GM21447 (cell line): ENCODE measurements around the gene HMGB1.
"Not testable (repeated sequence)": the region's sequence is repeated elsewhere in the genome, so short reads cannot be mapped to it uniquely, and the experiment has no call there.

ENCODE experiments used
- ATAC-seq: cut with Tn5 transposase; IDR thresholded peaks from one replicate; pipeline ENCODE4 v1.9.1; 2021; ENCODE audit not compliant: unreplicated experiment

The HMGB1 gene

DNA sequence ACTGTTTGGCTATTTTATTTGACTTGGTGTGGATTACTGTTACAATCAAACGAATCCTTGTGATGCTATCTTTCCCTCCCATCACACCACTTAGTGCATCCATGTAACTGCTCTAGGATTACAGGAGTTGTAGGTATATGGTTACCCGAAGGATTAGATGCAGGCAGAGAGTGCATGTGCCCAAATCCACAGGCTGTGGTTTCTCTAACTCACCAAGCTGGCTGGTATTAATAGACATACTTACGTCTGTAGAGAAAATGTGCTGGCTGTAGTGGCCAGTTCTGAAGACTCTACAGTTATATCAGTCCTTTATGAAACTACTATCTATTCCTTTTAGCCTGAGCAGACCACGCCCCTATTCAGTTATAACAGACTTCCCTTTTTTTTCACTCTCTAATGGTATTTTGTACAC lies 1.1 kb upstream of the HMGB1 start:
- no peak for ATAC-seq

DNA sequence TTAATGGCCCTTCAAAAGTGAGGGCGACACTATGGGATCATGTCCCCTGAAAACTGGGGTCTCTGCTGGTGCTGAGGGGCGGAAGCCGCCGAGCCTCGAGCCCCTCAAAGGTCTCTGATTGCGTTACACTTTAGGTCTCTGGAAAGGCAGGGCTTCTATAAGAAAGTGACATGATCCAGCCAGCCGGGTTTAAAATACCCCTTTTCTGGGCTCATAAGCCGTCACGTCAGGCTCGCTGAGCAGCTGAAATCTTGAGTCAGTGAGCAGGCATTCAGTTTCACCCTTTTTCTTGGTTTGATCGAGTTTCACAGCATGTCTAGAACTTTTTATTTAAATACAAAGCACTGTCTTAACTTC lies 600 bp upstream of the HMGB1 start:
- ATAC-seq = no peak

DNA sequence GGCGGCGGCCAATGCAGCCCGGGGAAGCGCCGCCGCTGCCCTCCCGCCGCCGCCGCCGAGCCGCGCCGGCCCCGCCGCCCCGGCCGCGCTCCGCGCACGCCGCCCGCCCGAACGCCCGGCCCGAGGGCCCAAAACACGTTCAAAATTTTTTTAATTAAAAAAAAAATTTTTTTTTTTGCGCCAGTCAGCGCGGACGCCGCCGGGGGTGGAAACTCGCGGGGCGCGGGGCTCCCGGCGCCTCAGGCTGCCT lies 468 bp downstream of the HMGB1 start:
- ATAC-seq = no peak

DNA sequence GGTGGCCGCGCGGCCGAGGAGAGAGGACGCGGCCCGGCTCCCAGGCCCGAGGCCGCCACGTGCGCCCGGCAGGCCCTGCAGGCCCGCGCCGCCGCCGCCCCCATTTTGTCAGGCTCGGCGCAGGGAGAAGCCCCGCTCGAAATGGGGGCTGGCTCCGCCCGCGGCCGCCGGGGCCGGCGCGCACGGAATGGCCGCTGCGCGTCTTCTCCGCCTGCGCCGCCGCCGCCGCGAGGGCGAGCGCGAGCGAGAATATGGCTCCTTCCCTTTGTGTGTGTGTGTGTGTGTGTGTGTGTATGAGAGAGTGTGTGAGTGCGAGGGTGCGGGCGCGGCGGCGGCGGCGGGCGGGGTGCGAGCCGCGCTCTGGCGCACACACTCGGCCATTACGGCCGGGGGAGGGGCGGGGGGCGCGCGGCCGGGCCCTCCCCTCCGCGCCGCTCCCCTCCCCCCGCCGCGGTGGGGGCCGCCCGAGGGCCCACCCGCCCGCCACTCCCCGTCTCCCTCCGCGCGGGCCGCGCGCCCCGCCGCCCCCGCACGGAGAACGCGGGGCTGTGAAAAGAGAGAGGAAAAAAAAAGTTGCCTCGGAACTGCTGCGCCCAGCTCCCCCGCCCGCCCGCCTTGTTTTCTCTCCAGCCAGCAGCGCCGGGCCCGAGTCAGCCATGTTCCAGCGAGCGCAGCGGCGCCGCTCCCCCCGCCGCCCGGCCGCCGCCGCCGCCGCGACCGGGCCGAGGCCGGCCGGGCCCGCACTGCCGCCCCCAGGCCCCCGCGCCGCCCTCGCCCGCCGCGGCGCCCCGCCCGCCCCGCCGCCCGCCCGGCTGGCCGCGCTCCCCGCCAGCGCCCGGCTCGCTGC lies 1.0 kb downstream of the HMGB1 start:
- peak; percentile 17 for ATAC-seq

DNA sequence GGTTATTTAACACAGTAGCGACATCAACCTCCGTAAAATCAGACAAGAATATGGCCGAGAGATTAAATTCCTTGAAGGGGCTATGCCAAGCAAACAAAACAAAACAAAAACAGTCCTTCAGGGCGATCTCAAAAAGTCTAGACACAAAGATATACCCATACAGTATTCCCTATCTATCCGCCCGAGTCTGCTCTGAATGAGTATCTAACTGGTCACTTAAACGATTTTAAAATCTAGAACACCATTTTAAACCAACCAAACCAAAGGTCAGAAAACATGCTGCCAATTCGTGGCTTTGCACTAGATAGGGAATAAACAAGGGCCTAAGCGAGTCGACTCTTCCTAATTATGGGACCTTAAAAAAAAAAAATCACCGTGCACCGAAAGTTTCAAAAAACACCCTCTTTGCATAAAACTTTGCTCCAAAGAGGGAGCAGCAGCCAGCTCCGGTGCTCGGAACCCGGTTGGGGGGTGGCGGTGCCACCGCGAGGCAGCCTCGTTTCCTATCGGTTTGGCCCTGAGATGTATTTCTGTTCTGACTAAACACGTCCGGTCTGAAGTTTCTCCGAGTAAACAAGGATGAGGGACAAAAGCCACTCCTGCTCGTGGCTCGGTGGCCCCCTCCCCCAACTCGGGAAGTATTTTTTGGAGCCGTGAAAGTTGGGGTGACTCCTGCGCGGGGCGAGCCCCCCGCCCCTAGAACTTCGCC lies 1.8 kb downstream of the HMGB1 start:
- peak; percentile 35 for ATAC-seq

DNA sequence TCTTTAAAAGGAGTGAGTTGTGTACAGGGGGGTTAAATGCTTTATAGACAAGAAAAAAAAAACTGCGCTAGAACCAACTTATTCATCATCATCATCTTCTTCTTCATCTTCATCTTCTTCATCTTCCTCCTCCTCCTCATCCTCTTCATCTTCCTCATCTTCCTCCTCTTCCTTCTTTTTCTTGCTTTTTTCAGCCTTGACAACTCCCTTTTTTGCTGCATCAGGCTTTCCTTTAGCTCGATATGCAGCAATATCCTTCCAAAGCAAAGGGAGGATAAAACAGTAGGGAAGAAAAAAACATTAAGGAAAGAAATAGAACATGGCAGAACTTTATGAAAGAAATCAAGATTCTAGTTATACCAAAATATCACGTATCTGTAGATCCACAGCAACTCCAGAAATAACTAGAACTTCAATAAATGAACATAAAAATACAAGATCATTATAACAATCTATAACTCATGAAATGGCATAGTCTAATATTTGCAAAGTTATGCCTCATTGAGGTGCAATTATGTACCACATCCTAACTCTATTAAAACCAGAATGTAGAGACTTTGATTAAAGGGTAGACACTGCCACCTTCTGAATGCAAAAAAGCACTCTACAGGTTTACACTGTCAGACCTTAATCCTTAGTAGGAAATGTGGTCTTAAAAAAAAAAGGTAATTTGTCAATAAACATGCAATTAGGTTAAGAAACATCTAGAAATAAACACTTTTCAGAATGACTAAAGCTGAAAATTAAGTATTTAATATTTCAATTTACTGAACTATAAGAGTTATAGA lies 4.3 kb downstream of the HMGB1 start:
- ATAC-seq = not testable (repeated sequence)

DNA sequence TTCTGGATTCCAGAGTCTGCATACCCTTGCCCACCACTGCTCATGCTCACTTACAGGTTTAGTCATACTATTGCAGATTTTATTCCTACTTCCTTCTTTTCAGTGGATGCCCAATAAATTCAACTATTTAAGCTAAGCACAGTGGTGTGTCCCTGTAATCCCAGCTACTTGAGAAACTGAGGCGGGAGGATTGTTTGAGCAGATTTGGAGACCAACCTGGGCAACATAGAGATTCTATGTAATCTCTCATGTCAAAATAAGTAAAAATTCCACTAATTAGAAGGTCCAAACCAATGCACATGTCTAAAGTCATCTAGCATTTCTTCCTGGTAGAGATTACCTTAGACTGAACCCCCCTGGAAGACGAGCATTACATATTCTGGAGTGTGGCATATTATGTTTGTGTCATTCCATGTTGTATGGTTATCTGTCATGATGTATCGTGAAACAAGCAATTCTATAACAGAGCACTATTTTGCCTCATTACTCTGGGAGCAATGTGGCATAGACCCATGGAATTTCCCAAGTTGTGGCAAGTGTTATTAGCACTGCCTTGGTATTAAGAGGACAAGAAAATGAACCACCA lies 8.3 kb downstream of the HMGB1 start:
- ATAC-seq = no peak

DNA sequence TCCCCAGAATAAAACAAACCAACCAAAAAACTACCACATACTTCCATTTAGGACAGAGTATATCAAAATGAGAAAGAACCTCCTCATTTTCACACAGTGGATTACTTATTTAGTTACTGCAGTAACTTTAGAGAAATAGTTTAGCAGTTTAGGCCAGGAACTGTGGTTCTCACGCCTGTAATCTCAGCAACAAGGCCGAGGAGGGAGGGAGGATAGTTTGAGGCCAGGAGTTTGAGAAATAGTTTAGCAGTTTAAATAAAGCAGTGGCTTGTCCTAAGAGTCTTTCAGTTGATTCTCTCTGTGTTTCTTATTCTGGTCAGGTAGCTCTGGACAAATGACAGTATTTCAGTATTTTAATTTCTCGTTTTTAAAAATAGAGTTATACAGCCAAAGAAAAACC lies 9.4 kb downstream of the HMGB1 start:
- no peak for ATAC-seq

DNA sequence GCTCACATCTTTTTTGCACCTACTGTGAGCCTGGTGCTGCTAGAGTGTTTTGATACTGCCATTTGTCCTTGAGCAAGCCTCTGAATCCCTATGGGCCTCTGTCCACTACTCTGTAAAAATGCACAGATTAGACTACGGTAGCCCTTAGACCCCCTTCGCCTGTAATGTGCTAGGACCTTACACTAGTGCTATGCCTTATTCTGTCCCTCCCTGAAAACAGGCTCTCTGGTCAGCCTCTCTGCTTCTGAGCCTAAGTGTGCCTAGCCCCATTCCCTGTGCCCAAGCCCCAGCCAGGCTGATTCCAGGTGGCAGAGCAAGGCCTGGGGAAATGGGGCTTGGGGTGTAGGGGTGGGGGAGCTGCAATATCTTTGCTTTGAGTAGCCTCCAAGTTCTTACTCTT lies 10.7 kb downstream of the HMGB1 start:
- no peak for ATAC-seq

DNA sequence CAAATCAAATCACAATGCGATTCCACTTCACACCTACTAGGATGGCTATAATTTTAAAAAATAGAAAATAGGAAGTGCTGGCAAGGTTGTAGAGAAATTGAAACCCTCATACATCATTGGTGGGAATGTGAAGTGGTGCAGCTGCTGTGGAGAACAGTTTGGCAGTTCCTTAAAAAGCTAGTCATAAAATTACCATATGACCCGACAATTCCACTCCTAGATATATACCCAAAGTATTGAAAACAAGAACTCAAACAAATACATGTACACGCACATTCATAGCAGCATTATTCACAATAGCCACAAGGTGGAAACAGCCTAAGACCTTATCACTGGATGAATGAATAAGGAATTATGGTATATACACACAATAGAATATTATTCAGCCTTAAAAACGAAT lies 12.0 kb downstream of the HMGB1 start:
- ATAC-seq = no peak

DNA sequence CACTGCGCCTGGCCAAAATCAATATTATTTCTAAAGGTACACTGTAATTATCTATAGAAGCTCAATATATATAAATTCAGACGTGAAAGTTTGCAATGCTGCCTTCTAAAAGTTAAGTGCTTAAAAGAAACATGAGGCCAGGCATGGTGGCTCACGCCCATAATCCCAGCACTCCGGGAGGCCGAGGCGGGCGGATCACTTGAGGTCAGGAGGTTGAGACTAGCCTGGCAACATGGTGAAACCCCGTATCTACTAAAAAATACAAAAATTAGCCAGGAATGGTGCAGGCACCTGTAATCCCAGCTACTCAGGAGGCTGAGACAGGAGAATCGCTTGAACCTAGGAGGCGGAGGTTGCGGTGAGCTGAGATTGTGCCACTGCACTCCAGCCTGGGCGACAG lies 14.3 kb downstream of the HMGB1 start:
- not testable (repeated sequence) for ATAC-seq

DNA sequence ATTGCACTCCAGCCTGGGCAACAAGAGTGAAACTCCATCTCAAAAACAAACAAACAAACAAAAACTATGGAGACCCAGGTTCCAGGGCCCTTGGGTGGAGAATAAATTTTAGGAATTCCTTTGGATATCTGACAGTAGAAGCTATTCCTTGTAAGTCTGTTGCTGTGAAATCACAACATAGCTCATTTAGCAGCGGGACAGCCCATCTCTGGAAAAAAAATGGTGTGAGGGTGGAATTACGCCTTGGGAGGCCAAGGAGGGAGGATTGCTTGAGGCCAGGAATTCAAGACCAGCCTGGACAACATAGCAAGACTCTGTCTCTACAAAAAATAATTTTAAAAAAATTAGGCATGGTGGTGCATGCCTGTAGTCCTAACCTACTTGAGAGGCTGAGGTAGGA lies 15.7 kb downstream of the HMGB1 start:
- no peak for ATAC-seq

DNA sequence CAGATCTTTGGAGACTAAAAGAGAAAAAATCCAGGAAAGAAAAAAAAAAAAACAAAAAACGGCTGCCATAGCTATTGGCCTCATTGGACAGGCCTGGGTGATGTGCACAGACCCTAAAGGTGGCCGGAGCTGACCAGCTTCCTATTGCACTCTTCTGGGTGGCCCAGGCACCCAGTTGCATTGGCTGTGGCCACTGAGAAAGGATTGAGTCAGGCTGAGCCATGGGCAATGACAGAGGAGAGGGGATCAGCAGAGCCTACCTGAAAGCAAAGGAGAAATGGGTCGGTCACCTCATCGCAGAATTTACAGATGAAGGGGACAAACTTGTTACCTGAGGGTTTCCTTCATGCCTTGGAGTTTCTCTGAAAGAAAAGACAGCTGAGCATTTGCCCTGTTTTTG lies 17.3 kb downstream of the HMGB1 start:
- ATAC-seq = no peak

DNA sequence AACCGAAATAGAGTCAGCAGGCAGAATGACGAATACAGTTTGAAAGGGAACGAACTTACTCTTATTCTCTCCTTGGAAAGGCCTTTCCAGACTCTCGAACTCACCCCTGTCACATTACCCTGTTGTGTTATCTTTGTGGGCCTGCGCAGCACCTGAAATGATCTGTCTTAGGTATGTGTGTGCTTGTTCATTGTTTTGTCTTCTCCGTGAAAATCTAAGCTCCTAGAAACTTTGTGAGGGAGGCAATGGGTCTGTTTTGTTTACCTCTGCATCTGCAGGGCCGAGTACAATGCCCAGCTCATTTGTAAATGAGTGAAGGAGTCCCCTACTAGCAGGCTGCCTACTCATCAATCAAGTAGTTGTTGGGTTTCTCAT lies 19.6 kb downstream of the HMGB1 start:
- ATAC-seq = peak; percentile 4

DNA sequence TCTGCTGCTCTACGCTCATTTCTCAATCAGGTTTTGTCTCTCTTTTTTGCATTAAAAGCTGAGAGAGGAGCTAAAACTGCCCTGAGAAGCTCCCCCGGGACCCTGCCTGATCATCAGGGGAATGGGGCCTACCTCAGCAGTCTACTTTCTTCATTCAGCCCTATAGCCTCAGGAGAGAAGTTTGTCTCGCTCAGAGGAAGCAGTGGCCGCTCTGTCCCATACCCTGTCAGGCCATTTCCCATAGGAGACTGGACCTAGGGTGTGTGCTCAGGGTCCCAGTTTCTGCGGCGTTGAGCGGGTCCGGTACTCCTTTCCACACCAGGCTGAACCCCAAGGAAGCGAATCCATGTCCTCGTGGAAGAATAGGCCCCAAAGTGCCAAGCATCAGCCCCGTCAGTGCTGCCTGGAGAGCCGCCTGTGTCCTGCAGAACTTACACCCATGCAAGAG lies 21.8 kb downstream of the HMGB1 start:
- peak; percentile 49 for ATAC-seq

DNA sequence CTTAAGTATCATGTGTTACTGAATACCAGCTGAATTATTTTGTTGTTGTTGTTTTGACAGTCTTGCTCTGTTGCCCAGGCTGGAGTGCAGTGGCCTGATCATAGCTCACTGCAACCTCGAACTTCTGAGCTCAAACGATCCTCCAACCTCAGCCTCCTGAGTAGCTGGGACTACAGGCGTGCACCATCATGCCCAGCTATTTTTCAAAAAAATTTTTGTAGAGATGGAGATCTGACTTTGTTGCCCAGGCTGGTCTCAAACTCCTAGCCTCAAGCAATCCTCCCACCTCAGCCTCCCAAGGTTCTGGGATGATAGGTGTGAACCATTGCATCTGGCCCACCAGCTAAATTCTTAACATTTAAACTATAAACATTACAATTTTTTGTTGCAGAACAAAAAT lies 22.2 kb downstream of the HMGB1 start:
- not testable (repeated sequence) for ATAC-seq

DNA sequence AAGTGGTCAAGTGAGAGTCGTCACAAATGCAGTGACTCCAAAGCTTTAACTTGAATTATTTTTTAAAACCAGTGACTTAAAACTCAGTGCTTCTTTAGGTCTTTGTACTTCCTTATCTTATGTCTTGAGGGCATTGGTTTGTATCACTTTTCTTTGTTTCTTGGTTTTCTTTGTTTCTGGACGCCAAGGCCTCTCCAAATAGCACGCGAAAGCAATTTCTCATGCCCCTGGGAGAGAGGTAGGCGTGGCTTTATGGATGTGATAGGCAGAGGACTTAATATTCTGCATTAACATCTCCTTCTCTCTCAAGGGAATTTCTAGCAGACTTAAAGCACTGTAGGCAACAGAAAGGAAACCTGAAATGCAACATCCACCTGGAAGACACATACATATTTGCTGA lies 22.8 kb downstream of the HMGB1 start:
- ATAC-seq = peak; percentile 21

DNA sequence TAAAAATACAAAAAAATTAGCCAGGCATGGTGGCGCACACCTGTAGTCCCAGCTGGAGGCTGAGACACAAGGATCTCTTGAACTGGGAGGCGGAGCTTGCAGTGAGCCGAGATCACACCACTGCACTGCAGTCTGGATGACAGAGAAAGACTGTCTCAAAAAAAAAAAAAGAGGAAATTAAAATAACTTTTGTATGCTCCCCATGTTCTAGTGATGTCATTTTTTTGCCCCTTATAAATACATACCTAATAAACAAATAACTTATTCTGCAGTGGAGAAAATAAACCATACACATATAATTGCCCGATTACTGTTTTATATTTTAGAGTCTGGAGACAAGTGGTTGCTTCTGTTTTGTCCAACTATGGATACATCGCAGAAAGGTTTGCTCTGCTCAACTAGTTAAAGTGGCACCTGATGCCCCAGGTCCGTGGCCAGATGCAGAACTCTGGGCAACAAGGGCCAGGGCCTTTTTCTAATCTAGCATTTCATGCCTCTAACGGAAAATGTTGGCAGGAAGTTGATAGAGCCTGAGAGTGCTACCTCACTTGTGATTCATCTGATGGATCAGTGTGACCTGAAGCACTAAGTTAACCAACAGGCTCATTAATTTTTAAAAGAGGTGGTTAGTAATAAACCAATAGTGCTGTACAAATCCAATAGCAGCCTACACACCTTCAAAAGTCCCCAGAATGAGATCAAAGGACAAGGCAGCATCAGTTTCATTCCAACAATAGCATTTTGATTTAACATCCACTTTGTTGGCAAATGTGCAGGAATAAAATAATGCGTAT lies 24.6 kb downstream of the HMGB1 start:
- ATAC-seq = no peak

DNA sequence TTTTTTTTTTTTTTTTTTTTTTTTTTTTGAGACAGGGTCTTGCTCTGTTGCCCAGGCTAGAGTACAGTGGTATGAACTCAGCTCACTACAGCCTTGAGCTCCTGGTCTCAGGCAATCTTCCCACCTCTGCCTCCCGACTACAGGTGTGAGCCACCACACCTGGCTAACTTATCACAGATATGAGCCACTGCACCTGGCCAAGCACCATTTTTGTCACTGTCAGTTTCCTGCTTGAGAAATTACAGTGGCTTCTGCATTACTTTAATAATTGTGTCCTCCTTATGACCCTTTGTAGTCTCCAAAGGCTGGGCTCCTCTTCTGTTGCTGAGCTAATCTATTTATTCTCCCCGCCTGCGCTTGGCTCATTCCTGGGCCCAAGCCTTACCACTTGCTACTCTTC lies 27.4 kb downstream of the HMGB1 start:
- ATAC-seq = no peak

DNA sequence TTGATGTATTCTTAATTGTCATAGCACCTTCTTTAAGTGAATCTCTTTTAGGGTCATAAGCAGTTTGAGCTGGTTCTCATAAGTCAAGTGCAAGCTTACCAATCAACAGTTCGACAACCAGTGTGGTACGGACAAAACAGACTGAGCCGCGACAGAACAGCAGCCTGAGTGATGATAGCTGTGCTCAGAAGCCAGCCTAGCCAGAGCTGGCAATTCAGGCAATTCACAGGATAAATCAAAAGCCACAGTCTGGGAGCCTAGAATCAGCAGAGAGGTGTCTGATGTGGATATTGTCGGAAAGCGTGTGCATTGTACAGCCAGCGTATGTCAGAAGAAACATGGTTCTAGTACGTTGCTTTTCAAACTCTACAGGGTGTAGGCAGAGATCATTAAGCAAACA lies 28.6 kb downstream of the HMGB1 start:
- no peak for ATAC-seq

DNA sequence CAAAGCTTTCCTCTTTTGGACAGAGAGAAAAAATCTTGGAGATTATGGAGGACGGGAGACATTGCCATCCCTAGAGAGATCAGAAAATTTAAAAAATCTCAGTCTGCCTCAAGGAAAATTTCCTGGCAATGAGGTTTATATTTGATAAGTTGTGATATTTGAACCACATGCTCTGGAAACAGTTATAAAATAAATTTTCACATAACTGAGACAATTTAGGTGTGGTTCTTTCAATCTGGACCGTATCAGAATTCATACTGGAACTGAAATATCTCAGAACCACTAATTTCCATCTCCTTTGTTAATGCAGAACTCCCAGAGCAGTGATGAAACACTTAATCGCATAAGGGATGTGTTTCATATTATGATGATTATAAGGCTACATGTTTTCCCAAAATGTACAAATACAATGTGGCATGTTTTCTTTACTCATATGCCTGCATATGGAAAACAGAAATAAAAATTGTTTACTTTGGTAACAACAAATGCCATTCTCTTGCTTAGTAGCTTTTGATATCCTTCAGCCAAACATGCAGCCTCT lies 29.8 kb downstream of the HMGB1 start:
- ATAC-seq = no peak
